Muscle of arm (tissue), 14 donors: ENCODE measurements around the gene NSUN6. TPM values are rescaled to one million over a fixed set of nuclear protein-coding genes. Genes with fewer than 3 reads are reported as not detected.

Source experiments
- DNase-seq: peaks from one replicate; pipeline ENCODE4 v3.0.0-alpha.2; 2013
- long read RNA-seq, 11 donors: transcript quantifications; one replicate each; lab custom pipeline, GENCODE V29; 2026
- polyA plus RNA-seq, 12 donors: library from polyadenylated mRNA; unstranded; fragments of 120-200 nt; gene quantifications; one replicate each; pipeline ENCODE4 v1.2.1, GENCODE V29; 2013; ENCODE audit not compliant: insufficient read length in 12 of 12

The NSUN6 gene, protein sequence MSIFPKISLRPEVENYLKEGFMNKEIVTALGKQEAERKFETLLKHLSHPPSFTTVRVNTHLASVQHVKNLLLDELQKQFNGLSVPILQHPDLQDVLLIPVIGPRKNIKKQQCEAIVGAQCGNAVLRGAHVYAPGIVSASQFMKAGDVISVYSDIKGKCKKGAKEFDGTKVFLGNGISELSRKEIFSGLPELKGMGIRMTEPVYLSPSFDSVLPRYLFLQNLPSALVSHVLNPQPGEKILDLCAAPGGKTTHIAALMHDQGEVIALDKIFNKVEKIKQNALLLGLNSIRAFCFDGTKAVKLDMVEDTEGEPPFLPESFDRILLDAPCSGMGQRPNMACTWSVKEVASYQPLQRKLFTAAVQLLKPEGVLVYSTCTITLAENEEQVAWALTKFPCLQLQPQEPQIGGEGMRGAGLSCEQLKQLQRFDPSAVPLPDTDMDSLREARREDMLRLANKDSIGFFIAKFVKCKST
- 10 to 100 TPM in 9 of 12 donors, 1 to 10 TPM in 2, not detected in 1; 8.3 to 33.4 (median 15.3) TPM for polyA plus RNA-seq
- long read RNA-seq, donor 1 = 0 reads
- long read RNA-seq, donor 2, partial matches to known transcripts = 0 of 1 reads
- long read RNA-seq, donor 2, other reads (novel, unspliced or antisense) = 0 of 1 reads
- long read RNA-seq, donor 3, partial matches to known transcripts = 6 of 7 reads
- long read RNA-seq, donor 3, other reads (novel, unspliced or antisense) = 0 of 7 reads
- long read RNA-seq, donor 4, partial matches to known transcripts = 0 of 1 reads
- long read RNA-seq, donor 4, other reads (novel, unspliced or antisense) = 0 of 1 reads
- long read RNA-seq, donor 5 = 0 reads
- long read RNA-seq, donor 6, partial matches to known transcripts = 0 of 1 reads
- long read RNA-seq, donor 6, other reads (novel, unspliced or antisense) = 0 of 1 reads
- long read RNA-seq, donor 7, partial matches to known transcripts = 0 of 1 reads
- long read RNA-seq, donor 7, other reads (novel, unspliced or antisense) = 0 of 1 reads
- long read RNA-seq, donor 8, partial matches to known transcripts = 0 of 1 reads
- long read RNA-seq, donor 8, other reads (novel, unspliced or antisense) = 0 of 1 reads
- long read RNA-seq, donor 9 = 0 reads
- long read RNA-seq, donor 10, partial matches to known transcripts = 0 of 2 reads
- long read RNA-seq, donor 10, other reads (novel, unspliced or antisense) = 0 of 2 reads
- long read RNA-seq, donor 11, partial matches to known transcripts = 0 of 1 reads
- long read RNA-seq, donor 11, other reads (novel, unspliced or antisense) = 0 of 1 reads

DNA sequence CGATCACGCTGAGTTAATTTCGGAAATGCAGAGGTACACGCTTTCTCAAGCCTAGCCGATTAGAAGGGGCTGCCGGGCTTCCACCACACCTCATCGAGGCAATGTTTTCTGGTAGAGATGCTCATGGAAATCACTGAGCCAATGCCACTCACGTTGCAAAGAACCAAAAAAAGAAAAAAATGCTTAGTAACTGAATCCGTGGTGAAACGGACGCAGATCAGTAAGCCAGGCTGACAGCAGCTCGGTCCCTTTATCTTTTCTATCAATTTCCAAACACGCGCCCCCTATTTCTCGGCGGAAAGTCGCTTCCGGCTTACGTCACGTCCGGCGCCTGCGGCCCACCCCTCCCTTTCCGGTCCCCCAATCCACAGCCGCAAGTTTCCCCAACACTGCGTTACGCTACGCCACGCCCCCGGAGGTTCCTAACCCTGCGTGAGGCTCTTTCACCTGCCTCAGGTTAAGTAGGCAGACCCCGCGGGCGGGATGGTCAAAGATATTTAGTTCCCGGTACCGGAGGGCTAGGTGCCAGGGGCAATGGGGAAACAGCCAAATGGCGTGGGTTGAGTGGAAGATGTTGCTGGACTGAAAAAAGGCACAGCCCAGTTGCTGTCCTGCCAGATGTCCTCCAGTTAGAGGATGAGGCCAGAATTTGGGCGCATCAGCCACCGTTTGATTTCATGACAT lies at the start of gene NSUN6:
Gene NSUN6, minus strand, starts transcription at position 264 of the 684 bp plus-strand sequence. CDS start 384 bp downstream, outside the sequence.
- DNase-seq = peak; percentile 96

DNA sequence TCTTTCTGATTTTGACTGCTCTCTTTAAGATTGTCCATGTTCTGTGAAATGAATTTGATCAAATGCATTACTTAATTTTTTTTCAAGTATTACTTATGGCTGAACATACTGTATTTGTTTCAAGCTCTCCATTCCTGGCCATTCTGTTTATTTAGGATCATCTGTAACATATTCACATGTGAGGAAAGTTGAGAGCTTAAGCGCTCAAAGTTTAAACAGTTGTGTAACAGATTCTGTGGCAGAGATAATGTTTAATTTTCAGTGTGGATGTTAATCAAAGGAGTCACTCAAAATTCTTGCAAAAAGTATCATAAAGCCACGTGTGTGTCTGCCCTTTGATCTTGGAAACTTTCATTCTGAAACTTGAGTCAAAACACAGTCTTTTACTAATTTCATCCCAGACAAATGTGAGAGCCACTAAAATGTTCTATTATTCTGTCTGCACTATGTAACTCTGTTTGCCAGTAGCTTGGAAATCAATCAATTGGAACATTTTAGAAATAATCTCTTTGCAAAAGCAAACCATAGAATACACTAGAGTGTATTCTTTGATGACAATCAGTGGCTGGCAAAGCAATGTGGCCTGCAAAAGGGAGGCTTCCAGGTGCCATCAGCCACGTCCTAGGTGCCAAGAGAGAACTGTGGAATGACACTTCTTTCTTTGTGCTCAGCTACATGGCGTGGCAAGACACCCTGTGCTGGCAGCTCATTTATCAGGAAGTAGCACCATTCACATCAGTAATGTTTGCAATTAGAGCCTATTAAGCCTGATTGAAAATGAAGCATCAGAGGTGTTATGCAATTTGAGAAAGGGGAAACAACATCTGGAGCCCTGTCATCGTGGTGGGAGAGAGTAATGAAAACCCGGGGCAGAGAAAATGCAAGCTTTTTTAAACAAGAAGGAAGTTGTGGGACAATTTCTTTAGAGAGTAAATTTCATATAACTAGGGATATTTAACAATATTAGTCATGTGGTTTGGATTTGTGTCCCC lies 48.8 kb upstream of the NSUN6 start:
- no peak for DNase-seq

DNA sequence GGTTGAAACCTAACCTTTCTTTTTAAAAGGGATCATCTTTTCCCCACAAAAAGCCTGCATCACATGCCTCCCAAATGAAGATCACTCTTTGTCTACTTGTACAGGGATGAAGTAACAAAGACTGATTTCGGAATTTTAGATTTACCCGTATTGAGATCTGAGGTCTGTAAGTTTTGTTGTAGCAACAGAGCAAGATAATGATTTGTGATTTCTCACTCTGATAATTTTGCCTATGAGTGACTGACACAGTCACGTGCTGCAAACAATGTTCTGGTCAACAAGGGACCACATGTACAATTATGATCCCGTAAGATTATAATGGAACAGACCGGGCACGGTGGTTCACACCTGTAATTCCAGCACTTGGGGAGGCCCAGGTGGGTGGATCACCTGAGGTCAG lies 39.2 kb upstream of the NSUN6 start:
- DNase-seq = no peak

DNA sequence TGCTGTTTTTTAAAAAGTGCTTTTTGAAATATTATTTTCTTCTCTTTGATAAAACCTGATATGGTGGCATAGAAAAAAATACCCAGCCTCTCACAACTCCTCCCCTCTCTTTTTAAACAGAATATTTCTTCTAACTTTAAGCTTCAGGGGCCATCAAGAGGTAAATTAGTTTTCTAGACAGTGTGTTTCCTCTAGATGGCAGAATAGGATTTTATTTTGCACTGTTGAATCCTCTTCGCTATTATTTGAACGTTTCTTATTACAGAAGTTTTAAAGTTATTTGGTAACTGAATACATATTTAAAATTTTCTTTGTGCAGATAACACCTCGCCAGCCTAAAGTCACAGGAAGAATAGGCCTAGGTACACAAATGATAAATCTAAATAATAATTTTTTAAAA lies 38.1 kb upstream of the NSUN6 start:
- peak; percentile 16 for DNase-seq

DNA sequence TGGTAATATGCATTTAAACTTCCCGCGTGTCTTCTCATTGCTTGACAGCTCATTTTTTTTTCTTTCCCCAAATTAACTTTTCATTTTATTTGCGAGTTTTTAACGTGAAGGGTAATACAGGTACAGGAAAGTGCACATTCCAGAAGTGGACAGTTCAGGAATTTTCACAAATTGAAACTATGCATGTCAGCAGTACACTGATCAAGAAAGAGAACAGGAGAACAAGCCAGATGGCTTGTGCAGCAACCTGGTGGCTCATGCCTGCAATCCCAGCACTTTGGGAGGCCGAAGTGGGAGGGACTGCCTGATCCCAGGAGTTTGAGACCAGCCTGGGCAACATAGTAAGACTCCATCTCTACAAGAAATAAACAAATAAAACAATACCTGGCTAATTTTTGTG lies 36.3 kb upstream of the NSUN6 start:
- no peak for DNase-seq

DNA sequence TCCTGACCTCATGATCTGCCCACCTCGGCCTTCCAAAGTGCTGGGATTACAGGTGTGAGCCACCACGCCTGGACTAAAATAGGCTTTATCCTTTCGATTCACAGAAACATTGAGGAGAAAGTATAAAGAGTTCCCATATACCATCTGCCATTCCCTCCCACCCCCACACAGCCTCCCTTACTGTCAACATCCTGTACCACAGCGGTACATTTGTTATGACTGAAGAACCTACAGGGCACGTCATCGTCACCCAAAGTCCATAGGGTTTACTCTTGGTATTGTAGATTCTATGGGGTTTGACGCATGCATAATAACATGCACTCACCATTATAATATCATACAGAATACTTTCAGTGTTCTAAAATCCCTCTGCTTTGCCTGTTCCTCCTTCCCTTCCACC lies 35.8 kb upstream of the NSUN6 start:
- no peak for DNase-seq

DNA sequence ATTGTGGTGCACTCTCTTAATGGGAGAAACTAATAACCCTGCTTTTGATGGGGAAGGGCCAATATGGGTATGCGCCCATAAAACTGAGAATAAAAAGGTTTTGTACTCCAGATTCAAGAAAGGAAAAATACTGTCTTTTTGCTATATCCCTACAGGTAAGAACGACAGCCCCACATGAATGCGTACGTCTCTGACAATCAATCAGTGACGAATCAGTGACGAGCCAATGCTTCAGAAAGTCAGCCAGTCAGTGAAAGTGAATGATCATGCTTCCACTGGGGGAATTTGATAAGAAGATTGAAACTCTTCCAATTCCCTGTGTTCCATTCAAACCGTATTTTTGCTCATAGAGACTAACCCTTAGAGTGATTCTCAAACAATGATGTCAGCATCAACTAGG lies 34.2 kb upstream of the NSUN6 start:
- no peak for DNase-seq

DNA sequence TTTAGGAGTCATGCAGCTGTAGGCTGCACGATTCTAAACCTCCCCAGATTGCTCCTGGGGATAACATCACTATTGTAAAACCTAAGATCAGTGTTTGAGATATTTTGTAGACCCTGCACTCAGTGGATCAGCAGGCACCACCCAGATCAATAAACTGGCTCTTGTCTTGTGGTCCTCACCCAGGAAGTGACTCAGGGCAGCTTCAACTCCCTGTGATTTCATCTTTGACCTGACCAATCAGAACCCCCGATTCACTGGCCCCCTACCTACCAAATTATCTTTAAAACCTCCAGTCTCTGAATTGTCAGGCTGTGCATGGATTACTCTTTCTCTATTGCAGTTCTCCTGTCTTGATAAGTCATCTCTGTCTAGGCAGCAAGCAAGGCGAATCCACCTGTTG lies 33.6 kb upstream of the NSUN6 start:
- no peak for DNase-seq

DNA sequence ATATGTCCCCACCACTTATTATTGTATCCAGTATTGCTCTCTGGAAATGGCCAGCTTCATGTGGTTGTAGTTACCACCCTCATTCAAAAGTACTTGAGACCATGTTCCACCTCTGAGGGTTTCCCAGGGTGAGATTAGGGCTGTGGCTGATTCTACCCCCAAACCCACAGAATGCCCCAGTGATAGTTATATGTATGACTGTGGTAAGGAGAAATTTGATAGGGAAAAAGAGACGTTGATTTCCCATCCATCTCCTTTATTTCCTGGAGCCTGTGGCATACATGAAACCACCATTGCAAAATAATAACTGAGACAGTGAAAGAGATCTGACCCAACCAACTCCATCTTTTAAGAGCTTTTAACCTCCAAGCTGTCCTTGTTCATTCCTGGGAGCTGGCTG lies 33.0 kb upstream of the NSUN6 start:
- DNase-seq = no peak

DNA sequence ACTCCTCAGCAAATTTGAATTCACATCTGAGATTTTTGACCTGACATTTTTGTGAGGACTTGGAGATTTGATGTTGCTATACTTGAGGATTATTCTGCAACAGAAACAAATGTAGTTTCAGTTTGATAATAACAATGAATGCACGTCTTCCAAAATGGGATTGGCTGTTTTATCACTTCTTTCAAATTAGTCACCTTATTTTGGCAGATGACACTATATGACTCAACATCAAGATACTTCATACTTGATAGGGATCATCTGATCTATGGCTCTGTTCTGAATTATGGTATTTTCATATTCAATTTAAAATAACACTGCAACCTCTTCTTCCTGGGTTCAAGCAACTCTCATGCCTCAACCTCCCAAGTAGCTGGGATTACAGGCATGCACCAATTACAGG lies 32.0 kb upstream of the NSUN6 start:
- no peak for DNase-seq

DNA sequence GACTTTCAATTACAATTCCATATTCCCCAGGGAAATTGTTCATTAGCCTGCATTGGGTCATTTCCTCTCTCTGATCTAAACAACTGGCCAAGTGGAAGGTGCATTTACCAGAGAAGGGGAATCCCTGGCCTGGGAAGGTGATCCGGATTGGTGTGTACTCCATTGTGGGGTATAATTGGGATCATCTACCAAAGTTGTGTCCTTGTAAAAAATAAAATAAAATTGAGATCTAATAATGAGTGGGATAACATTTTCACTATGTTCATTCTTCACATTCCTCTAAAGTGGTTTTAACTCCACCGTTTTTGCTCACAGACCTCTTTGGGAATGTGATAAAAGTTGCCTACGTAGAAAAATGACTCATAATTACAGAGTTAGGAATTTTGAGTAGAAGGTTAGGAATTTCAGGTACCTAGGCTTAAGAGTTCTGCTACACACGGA lies 30.6 kb upstream of the NSUN6 start:
- no peak for DNase-seq

DNA sequence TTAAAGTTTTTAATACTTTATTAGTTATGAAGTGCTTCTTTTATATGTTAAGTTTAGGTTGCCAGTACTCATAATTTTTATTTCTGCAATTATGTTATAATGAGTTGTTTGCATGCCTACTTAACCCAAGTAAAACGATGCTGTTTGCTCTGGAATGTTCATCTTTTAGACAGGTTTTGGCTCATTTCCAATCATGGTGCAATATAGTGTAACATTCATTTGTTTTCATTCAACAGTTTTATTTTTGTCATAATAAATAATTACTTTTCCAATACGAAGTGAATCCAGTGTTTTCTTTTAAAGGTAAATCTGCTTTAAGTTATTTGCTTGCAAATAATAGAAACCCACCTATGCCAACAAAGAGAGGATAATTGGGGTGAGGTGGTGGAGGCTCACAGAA lies 30.0 kb upstream of the NSUN6 start:
- no peak for DNase-seq

DNA sequence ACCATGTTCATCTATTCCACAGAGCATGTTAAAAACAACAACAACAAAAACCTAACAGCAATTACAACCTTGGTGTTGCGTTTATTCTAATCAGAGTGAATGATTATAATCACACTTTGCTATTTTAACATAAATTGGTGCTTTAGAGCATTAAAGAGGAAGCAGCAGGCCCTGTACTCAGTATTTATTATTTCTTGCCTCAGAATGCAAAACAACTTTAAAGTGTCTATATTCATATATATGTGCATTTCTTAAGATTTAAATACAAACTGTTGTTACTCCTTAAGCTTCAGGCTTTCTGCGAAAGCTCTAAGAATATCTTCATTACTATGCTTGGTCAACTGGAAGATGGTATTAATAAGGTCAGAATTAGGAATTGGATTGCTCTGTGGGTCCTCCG lies 29.4 kb upstream of the NSUN6 start:
- no peak for DNase-seq

DNA sequence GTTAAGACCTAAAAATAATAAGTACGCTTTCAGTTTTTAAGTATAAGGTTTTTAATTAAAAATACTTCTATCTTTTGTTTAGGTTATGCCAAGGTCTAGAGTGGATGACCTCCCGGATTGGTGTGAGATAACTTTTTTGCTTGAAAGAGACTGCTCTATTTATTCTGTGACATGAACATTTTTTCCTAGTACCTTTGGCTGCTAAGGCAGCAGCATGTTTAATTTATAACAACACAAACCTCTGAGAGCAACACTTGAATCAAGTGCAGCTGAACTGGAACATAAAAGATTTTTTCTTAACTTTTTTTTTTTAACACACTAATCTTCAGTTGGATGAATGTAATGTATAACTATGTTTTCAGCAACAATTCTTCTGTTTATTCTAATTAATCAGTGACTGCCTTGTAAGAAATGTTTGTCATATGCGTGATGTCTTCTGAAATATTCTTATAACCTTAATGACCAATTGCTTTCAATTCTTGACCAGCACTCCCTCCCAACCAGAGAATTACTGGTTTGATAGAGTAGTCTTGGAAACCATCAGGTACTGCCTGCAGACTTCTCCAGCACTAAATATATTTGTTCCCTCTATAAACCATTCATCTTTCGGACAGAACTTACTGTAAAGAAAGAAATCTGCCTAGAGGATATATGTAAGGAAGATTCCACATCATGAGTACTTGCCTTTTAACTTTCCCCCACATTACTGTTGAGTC lies 23.9 kb upstream of the NSUN6 start:
- DNase-seq = no peak

DNA sequence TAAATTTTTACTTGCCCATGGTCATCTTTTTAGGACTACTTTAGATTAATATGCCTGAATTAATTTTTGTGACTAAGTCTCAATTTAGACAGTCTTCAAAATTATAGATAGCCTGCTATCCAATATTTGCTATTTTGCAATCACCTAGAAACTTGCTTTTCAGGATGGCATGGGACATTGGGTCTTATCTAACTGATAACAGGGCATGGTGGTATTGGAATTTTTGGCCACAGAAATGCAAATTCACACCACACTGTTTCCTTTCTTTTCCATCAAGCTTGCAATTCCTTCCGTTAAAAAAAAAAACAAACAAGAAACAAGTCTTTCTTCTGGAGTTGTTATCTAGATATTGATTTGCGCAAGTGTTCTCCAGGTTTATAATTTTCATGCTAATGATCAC lies 16.6 kb upstream of the NSUN6 start:
- DNase-seq = no peak

DNA sequence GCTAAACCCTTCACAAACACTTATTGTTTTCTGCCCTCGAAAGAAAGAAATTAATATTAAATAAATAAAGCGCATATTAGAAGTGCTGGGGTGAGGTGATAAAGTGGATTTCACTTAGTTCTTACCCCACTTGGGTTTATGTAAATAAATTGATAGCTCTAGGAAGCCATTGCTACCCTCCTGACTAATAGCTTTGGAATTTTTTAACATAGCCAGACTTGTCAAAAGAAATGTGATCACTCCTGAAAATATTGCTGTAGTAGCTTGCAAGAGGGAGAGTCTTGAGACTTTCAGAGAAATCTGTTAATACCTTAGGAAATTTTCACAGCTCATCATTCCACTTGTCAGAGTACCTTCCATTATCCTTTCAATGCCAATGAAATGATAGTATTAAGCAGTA lies 15.4 kb upstream of the NSUN6 start:
- no peak for DNase-seq

DNA sequence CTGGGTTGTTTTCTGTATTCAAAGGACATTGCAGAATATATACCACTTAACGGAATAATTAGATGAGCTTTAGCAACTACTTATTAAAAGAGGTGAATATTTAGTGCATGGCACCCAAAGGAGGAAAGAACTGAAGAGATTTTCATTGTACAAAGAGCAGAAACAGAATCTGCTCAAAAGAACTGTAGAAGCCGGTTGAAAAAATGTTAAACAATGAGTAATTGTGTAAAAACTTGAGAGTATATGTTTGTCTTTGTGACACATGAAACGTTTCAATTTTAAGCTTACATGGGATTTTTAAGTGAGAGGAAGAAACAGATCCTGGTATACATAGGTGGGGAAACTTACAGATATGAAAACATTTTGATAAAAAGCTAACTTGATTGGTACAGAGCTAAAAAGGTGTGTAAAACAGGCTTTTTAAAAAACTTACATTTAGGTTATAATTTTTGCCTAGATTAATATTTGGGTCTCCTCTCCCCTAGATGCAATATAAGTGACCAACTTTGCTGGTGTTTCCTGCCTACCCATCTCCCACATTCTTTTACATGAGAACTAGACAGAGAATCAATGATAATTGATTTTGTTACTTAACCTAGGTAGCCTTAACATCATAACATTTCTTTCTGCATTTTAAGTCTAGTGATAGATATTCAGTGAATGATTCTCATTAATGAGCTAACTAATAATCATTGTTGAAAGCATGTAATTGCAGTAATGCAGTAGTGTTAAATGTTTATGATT lies 14.6 kb upstream of the NSUN6 start:
- no peak for DNase-seq

DNA sequence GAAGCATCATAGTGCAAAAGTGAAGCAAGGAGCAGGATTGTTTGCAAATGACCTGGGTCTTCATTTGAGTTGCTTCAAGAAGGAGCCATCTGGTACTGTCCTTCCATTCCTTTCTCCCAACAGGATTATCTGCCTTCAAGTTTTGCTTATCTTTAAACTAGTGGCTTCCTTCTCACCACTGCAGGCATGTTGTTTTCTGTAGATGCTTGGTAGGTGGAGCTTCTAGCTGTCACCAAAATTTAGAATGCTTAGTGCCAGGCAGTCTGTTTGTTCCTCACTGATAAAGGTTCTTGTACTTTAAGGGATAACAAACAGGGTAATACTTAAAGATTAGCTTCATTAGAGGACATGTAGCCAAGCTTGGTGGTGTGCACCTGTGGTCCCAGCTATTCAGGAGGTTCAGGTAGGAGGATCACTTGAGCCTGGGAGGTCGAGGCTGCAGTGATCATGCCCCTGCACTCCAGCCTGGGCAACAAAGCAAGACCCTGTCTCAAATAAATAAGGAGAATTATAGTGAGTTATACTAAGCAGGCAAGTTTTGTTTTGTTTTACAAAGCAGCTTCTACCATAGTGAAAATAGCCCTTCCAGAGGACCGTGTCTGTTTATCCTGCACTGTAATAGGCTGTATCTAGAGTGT lies 13.6 kb upstream of the NSUN6 start:
- DNase-seq = no peak
